GM18526 (cell line): ENCODE measurements around the gene LIPJ.

Source experiments
- POLR2A ChIP-seq: IDR thresholded peaks from 3 replicates; pipeline ENCODE4 v1.6.1; 2011; ENCODE audit not compliant: insufficient read length; ENCODE audit errors: extremely low read depth

LIPJ gene

DNA sequence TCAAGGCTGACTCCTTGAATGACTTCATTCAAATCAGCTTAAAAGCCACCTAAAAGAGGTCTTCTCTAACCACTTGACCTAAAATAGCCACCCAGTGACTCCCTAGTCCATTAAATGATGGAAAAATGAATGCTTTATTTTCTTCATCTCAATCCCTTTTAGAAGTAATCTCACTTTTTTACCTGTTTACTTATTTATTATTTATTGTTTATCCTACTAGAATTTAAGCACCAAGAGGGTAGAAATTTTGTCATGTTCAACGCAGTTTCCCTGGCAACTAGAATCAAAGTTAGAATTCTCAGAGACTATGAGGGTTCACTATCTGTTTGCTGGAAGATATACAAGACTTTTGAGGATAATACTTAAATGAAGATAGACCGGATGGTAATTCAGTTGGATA, at the start of gene LIPJ:
Gene LIPJ, plus strand, starts transcription at position 301 of the 400 bp plus-strand sequence. CDS start 3,926 bp downstream, outside the sequence.
- no peak for TF ChIP-seq POLR2A

- no peak for TF ChIP-seq POLR2A
Observed at GRCh38 chr10:88537322-88537721, 49.2 kb upstream of the LIPJ start.

DNA sequence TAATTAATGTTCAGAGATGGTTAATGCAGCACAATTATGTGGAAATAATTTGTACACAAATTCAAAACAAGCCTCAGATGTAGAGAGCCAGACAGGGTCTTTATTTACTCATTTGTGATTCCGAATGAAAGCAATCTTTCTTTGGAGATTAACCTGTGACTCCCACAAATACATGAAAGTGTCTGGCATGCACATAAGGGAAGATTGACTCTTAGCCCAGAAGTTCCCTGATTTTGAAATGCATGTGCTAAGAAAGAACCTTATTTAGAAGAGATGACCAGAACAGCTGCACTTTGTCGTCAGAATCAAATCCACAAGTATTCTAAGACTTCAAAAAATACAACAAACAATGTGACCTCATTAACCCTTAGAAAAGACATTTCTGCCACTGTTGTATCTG, 48.5 kb upstream of the LIPJ start:
- no peak for TF ChIP-seq POLR2A

DNA sequence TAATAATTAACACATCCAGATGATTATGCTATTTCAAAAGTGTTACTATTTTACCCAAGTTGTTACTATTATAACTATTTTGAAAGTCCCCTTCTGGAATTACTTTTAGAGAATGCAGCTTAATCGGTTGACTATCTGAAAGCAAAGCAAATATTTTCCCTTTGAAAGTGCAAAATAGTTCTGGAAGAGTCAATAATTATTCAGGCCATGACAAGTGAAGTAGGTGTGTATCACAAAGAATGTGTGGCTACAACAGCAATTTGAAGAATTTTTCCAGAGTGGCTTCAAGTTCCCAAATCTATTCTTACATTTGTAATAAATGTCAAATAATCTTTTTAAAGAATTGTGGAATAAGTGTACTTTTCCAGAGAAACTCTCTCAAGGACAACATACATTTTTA, 46.2 kb upstream of the LIPJ start:
- TF ChIP-seq POLR2A, result no peak

DNA sequence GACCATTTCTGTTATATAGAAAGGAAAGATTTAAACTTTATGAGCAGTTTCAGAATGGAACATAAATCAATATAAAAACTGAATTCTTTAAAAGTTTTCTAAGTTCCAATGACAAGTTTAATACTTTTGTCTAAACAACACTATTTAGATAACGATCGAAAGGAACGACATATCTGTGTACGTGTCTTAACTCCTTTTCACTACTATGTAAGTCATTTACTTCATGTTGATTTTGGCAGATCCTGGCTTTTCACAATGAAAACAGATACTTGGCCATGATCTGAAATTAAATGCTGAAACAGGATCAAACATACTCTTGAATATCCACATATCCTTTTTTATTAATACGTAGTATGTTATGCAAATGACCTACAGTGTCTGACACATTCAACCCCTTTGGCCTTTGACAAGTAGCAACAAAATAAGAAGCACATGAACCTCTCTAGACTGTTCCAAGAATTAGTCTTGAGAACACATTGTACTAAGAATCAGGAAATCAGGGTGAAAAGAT, 45.4 kb upstream of the LIPJ start:
- TF ChIP-seq POLR2A, result no peak

- TF ChIP-seq POLR2A, result no peak
Observed at GRCh38 chr10:88542522-88542921, 44.0 kb upstream of the LIPJ start.

DNA sequence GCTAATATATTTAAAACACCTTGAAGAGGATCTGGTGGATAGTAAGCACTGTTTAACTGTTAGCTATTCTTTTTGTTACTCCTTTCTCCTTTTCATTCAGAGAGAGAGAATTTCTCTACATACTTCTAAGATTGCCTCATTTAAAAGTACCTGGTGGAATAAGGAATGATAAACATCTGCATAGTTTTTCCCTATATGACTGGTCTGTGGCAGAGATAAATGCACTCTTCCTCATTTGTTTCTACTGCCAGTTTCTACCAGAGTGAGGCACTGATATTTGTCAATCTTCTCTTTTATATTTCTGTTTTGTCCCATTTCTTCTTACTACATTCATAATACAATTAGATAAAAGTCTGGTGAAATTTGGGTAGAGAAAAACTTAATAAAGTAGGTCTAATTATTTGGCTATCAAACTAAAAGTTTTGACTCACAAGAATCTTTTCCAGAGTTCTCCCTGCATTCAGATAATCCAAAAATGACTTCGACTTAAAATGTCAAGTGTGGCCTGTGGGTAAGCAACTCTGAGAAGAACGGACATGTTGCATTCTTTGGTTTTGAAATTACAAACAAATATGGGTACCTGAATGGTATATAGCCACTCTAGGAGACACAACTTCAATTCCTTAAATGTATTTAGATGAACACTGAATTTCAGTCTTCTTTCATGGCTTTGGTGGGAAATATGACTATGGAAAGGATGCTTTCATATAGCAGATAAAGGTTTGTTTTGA, 42.3 kb upstream of the LIPJ start:
- no peak for TF ChIP-seq POLR2A

DNA sequence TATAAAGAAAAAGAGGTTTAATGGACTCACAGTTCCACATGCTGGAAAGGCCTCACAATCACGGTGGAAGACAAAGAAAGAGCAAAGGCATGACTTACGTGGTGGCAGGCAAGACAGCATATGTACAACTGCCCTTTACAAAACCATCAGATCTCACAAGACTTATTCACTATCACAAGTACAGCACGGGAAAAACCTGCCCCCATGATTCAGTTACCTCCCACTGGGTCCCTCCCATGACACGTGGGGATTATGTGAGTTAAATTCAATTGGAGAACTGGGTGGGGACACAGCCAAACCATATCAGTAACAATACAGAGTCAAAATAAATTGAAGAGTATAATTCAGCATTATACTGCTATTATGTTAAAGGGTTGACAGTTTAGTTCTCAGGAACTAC, 41.2 kb upstream of the LIPJ start:
- no peak for TF ChIP-seq POLR2A

GRCh38 chr10:88546497-88546896, 40.1 kb upstream of the LIPJ start:
- no peak for TF ChIP-seq POLR2A

DNA sequence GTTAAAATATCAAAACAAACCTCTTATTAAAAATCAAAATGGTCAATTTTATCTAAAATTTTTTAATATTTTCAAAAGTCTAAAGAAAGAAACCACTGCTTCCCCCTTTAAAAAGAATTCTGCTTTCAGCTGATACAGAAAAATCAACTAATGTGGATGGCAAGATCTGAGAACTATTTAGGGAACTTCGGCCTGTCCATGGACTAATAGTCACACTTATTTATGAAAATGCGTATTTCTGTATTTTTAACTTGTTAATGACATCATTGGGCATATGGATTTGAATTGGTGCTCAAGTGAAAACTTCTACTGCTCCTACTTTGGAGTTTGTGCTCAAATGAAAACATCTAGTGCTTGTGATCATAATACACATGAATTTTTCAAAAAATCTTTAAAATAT, 35.3 kb upstream of the LIPJ start:
- no peak for TF ChIP-seq POLR2A

GRCh38 chr10:88553116-88553752, 33.3 kb upstream of the LIPJ start:
- no peak for TF ChIP-seq POLR2A

DNA sequence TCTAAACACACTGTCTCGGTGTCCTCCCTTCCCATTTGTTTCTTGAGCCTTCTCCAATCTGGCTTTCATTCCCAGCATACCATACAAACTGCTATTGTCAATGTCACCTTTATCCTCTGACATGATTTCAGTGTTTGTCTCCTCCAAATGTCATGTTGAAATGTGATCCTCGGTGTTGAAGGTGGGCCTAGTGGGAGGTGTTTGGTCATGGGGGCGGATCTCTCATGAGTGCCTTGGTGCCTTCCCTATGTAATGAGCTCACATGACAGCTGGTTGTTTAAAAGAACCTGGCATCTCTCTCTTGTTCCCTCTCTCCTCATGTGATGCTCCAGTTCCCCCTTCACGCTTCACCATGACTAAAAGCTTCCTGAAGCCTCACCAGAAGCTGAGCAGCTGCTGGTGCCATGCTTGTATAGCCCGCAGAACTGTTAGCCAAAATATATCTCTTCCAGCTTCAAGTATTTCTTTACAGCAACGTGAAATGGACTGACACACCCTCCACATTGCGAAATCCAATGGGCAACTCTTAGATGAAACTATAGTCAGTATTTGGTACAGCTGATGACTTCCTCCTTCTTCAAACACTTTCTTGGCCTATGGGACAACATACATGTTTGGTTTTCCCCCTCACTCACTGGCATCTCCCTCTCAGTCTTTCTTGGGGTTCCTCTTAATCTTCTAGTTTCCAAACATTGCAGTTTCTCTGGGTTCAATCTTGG, 31.2 kb upstream of the LIPJ start:
- no peak for TF ChIP-seq POLR2A

- TF ChIP-seq POLR2A, result no peak
Observed at GRCh38 chr10:88557256-88557655, 29.3 kb upstream of the LIPJ start.

DNA sequence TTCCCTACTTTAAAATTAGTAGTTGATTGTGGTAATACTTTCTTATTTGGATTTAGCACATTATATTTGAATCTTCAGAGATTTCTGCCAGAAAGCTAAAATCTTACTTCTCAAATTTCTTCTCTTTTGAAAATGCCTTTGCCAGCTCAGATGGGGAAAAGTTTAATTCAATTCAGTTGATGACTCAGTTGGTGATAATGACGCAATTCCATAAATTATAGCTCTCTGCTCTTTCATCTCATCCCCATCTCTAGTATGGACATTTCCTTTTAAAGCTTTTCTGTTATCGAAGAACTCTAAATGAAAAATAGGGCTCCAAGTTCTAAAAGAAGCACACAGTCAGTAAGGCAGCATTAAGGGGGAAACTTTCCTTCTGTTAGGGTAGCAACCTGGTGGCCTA, 28.9 kb upstream of the LIPJ start:
- TF ChIP-seq POLR2A, result no peak

- TF ChIP-seq POLR2A, result no peak
Observed at GRCh38 chr10:88562152-88562551, 24.4 kb upstream of the LIPJ start.

DNA sequence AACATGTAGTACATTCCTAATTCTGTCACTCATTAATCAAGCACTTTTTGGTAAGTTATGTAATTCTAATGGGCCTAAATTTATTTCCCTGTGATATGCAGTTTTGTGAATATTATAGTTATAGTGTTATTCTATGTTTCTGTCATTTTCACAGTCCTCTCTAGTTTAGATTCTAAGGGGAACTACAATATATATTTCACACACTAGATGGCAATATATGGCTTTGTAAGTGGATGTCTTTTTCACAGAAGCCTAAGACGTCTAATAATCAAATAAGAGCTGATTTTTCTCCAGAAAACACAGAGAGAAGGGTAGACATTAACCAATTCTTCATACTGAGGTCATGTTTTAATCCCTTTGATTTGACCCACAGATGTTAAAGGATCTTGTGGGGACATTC, 21.5 kb upstream of the LIPJ start:
- TF ChIP-seq POLR2A, result no peak
